Activated CD4-positive, alpha-beta T cell treated with anti-CD3 and anti-CD28 coated beads, Interleukin-2, amount 50 U/mL, for 4 hours (primary cell): ENCODE results near the gene POMGNT2.
"Not testable (repeated sequence)": the region's sequence is repeated elsewhere in the genome, so short reads cannot be mapped to it uniquely, and the experiment has no call there.

Experiments
- DNase-seq, 2 experiments: peaks; one replicate each; pipeline ENCODE4 v3.0.0-alpha.2; 2020

POMGNT2 gene

DNA sequence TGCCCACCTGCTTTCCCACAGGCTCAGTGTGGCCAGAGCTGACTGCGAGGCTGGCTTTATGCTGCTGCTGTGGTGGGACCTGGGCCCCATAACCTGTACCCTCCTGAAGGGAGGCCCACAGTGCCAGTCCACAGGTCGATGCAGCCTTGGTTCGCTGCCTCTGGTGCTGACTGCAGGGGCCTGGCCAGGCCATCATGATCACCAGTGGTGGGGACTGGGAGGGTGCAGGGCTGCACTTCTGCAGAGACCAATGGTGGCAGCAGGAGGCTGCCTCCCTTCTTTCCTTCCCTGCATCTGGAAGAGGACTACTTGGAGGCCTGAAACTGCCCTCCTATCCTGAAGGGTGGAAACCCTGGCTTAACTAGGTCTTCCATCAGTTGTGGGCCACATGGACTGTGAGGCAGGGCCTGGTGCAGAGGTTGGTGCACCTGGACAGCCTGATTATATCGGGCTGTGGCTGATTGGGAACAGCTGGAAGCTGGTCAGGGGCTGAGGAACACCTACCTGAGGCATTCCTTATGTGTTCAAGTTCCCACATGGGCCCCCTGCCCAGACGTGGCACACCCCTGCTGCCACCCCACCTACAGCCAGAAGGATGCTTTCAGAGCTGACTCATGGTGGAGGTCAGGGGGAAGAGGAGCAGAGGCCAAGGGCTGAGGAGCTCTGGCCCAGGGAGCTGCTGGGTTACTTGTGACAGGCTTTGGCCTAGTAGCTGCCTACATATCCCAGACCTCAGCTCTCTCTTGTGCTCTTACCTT lies 29.8 kb downstream of the POMGNT2 start:
- no peak for DNase-seq

GRCh38 chr3:43074901-43075689 lies 30.8 kb downstream of the POMGNT2 start:
- DNase-seq, result no peak

- DNase-seq, result no peak
Measured at GRCh38 chr3:43074482-43074881, 31.4 kb downstream of the POMGNT2 start.

DNA sequence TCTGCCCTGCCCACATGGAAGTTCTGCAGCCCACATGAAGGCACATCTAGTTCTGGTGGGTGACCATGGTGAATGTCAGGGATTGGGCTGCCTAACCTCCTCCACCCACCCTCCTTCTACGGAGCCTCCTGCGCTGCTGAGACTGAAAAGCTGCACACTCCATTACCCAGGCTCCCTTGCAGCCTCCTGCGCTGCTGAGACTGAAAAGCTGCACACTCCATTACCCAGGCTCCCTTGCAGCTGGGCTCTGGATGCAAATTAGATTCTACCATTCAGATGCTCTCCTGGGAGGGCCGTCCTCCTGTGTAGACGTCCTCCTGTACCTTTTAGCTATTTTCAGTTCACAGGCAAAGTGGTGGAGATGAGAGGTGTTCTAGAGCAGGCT lies 32.1 kb downstream of the POMGNT2 start:
- no peak for DNase-seq

DNA sequence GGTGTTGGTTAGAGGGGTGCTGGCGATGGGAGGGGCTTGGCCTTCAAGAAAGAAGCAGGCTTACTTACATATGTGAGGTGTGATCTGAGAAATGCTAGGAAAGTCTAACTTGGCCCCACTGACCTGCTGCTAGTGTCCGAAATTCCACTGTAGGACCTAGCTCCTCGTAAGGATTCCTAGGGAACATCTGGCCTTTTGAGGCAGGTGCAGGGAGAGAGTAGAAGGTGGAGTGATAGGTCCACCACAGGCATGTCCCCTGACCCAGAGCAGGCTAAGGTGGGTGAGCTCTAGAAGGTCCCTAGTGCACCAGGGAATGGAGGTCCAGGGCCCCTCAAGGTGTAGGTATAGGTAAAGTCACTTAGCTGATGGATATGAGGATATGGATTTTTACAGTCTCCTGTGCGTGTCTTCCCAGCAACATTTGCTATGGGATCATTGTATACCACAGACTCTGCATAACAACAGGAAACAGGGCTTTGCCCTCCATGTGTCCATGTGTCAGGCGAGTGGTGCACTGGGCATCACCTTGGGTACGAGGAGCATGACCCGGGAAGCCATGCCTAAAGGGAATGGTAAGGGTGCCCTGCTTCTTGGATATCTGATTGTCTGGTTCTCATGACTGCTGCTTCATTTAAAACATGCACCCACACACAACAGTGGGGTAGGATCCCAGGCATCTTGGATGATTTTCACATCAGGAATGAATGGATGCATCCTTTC lies 32.6 kb downstream of the POMGNT2 start:
- no peak for DNase-seq

DNA sequence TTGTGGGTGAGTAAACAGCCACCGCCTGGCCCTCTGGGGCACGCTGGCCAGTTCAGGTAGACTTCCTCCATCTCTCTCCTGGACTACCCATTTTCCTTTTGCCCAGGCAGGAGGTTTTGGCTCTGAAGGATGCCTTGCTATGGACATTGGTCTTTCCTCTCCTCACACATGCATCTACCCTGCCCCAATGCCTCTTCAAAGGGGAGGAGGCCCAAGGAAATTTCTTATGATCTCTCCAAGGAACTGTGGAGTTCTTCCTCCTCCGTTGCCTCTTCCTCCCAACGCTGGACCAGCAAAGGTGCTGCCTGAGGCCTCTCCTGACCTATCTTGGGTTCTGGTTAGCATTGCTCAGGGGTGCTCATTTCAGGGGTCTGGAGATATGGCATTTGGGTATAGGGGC lies 33.5 kb downstream of the POMGNT2 start:
- DNase-seq, result no peak

- DNase-seq, result no peak
Measured at GRCh38 chr3:43071313-43071893, 34.5 kb downstream of the POMGNT2 start.

DNA sequence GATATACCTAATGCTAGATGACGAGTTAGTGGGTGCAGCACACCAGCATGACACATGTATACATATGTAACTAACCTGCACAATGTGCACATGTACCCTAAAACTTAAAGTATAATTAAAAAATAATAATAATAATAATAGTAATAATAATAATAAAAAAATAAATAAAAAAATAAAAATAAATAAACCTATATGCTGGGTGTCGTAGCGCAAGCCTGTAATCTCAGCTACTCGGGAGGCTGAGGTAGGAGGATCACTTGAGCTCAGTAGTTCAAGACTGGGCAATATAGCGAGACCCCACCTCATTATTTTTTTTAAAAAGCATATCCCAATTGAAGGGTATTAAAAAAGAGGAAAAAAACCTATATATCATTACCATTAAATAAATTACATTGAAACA lies 35.2 kb downstream of the POMGNT2 start:
- not testable (repeated sequence) for DNase-seq

- DNase-seq, result no peak
Measured at GRCh38 chr3:43063114-43063513, 42.8 kb downstream of the POMGNT2 start.

- DNase-seq, result no peak
Measured at GRCh38 chr3:43062564-43063040, 43.3 kb downstream of the POMGNT2 start.

- DNase-seq, result no peak
Measured at GRCh38 chr3:43062040-43062563, 43.8 kb downstream of the POMGNT2 start.

DNA sequence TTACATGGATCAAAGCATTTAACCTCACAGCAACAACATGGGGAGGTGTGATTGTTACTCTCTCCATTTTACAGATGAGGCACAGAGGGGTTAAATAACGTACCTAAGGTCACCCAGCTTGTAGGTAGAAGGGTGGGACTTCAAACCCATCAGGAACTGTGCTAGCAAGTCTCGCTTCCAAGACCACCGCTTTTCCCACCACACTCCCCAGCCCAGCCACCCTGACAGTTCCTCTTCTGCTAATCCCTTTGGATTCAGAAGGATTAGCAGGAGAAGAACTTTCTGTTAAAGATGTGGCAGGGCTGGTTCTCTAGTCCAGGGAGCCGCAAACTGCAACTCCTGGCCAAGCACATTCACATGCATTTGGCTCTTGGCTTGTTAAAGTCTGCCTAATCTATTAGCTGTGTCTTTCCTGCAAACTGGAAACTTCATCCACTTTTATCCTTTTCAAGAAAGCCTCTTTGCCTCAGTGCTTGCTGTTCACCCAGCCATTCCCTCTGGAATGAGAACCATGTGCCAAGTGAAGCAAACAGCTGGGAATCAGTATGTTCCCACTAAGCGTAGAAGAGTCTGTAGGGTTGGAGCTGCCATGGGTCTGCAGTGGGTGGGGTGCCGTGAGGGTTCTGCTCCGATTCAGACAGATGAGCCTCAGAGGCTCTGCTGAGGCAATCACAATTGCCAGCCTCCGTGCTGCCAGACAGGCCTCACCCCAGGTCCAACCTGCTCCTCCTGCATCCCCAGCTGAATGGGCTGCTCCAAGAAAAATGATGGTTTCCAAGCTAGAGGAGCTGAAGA lies 44.6 kb downstream of the POMGNT2 start:
- no peak for DNase-seq

DNA sequence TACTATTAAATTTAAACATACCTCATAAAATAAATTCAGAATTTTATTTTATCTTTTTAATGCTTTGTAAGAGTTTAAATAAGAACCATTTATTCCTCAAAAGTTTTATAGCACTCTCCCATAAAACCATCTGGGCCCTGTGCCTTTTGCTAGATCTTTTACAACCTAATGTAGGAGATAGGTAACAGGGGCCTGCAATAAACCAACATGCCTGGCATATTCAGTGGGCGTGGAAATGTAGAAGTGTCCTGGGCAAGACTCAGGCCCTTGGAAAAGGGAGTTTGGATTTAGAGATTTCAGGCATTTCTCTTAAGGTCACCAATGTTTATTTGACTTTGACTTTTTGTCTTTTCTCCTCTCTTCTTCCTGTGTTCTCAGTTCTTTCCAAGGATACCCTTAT lies 46.4 kb downstream of the POMGNT2 start:
- no peak for DNase-seq

- no peak for DNase-seq
Measured at GRCh38 chr3:43055806-43056770, 49.8 kb downstream of the POMGNT2 start.

DNA sequence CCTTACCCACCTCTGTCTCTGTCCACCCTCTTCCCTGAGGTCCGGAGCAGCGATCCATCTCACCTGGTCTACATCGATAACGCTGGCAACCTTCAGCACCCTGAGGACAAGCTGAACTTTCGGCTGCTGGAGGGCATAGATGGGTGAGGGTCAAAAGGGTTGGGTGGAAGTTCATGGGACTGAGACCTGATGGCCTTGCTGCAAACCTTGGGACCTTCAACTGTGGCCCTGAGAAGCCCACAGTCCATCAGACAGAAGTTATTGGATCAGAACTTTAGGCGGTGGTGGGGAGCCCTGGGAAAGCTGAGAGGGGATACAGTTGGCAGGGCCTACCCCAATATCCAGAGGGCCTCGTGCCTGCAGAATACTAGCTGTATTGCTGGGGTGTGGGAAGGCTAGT lies 50.5 kb downstream of the POMGNT2 start:
- DNase-seq, result no peak

GRCh38 chr3:43054754-43055153 lies 51.1 kb downstream of the POMGNT2 start:
- DNase-seq, result no peak

DNA sequence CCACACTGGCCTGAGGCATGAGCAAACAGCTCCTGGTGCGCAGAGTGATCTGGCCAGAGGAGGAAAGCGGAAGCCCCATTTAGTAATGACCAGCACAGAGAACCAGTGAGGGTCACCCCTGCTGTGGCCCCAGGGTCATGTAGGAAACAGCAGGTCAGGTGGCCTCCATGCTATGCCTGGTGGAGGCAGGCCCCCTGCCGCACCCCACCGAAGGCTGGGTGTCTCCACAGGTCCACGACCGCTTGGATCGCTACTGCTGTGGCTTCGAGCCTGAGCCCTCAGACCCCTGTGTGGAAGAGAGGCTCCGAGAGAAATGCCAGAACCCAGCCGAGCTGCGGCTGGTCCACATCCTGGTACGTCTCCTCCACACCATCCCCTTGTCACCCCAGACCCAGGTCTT lies 52.6 kb downstream of the POMGNT2 start:
- DNase-seq, result no peak

GRCh38 chr3:43048470-43048869 lies 57.4 kb downstream of the POMGNT2 start:
- no peak for DNase-seq

DNA sequence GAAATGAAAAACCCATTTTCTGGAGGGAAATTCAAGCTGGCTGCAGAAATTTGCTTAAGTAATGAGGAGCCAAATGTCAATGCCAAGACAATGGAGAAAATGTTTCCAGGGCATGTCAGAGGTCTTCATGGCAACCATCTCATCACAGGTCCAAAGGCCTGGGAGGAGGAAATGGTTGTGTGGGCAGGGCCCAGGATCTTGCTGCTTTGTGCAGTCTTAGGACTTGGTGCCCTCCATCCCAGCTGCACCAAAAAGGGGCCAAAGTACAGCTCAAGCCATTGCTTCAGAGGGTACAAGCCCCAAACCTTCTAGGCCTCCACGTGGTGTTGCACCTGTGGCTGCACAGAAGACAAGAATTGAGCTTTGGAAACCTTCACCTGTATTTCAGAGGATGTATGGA lies 59.3 kb downstream of the POMGNT2 start:
- no peak for DNase-seq

- not testable (repeated sequence) for DNase-seq
Measured at GRCh38 chr3:43045079-43045478, 60.8 kb downstream of the POMGNT2 start.

- no peak for DNase-seq
Measured at GRCh38 chr3:43043793-43044192, 62.1 kb downstream of the POMGNT2 start.
